ENCODE data around the gene VWA2.

The VWA2 gene

GRCh38 chr10:114323023-114323422 lies 84.0 kb downstream of the VWA2 start:
- TF ChIP-seq TOX (CRISPR knock-in tag; IDR thresholded peaks at IDR 0.05; ENCODE audit: borderline replicate concordance) (no peak), ZFP30 (CRISPR knock-in tag; IDR thresholded peaks at IDR 0.05) (no peak), OSR1 (CRISPR knock-in tag; IDR thresholded peaks at IDR 0.05) (no peak), RARB (CRISPR knock-in tag; IDR thresholded peaks at IDR 0.05) (no peak), BACH2 (CRISPR knock-in tag; IDR thresholded peaks at IDR 0.05; ENCODE audit: borderline replicate concordance) (no peak), GLIS3 (CRISPR knock-in tag; IDR thresholded peaks at IDR 0.05) (no peak), ESRRG (CRISPR knock-in tag; IDR thresholded peaks at IDR 0.05) (no peak), ZC3H10 (CRISPR knock-in tag; IDR thresholded peaks at IDR 0.05) (no peak), TCF4 (CRISPR knock-in tag; IDR thresholded peaks at IDR 0.05; ENCODE audit: borderline replicate concordance) (no peak)
- no peak for ATAC-seq

- no peak for ATAC-seq
- no peak for TF ChIP-seq TOX (CRISPR knock-in tag; IDR thresholded peaks at IDR 0.05; ENCODE audit: borderline replicate concordance)
Measured at GRCh38 chr10:114326795-114327194, 87.7 kb downstream of the VWA2 start.

- TF ChIP-seq BACH2 (CRISPR knock-in tag; IDR thresholded peaks at IDR 0.05; ENCODE audit: borderline replicate concordance) (no peak), POU6F1 (CRISPR knock-in tag; IDR thresholded peaks at IDR 0.05; ENCODE audit: borderline replicate concordance, low read depth) (no peak), ESRRG (CRISPR knock-in tag; IDR thresholded peaks at IDR 0.05) (no peak), CSDC2 (CRISPR knock-in tag; IDR thresholded peaks at IDR 0.05) (no peak), ZFP3 (CRISPR knock-in tag; IDR thresholded peaks at IDR 0.05) (no peak), TSHZ2 (CRISPR knock-in tag; IDR thresholded peaks at IDR 0.05) (no peak)
- no peak for ATAC-seq
Measured at GRCh38 chr10:114327537-114328440, 88.7 kb downstream of the VWA2 start.

GRCh38 chr10:114328441-114328812 lies 89.4 kb downstream of the VWA2 start:
- no peak for TF ChIP-seq BACH2 (CRISPR knock-in tag; IDR thresholded peaks at IDR 0.05; ENCODE audit: borderline replicate concordance)
- no peak for TF ChIP-seq TSHZ2 (CRISPR knock-in tag; IDR thresholded peaks at IDR 0.05)
- ATAC-seq: no peak

GRCh38 chr10:114328874-114329273 lies 89.8 kb downstream of the VWA2 start:
- TF ChIP-seq RARB (CRISPR knock-in tag; IDR thresholded peaks at IDR 0.05): no peak
- no peak for TF ChIP-seq TCF4 (CRISPR knock-in tag; IDR thresholded peaks at IDR 0.05; ENCODE audit: borderline replicate concordance)
- no peak for ATAC-seq

- no peak for ATAC-seq
- TF ChIP-seq ISL1 (CRISPR knock-in tag; IDR thresholded peaks at IDR 0.05) (no peak), RARB (CRISPR knock-in tag; IDR thresholded peaks at IDR 0.05) (no peak), SNAI2 (CRISPR knock-in tag; IDR thresholded peaks at IDR 0.05) (no peak), TCF4 (CRISPR knock-in tag; IDR thresholded peaks at IDR 0.05; ENCODE audit: borderline replicate concordance) (no peak), POU6F1 (CRISPR knock-in tag; IDR thresholded peaks at IDR 0.05; ENCODE audit: borderline replicate concordance, low read depth) (no peak), ARNTL (CRISPR knock-in tag; IDR thresholded peaks at IDR 0.05; ENCODE audit: borderline replicate concordance, low read depth) (no peak), PPARA (CRISPR knock-in tag; IDR thresholded peaks at IDR 0.05; ENCODE audit: borderline replicate concordance) (no peak), ZNF565 (CRISPR knock-in tag; conservative IDR thresholded peaks at IDR 0.05; ENCODE audit: low read depth) (no peak), OSR1 (CRISPR knock-in tag; IDR thresholded peaks at IDR 0.05) (no peak)
Measured at GRCh38 chr10:114329634-114330365, 90.7 kb downstream of the VWA2 start.

All from SK-N-SH treated with all-trans-retinoic acid at 6 μM for 48 hours (cell line).